ENCODE results near the gene TMEM91. TPM values are rescaled to one million over a fixed set of nuclear protein-coding genes. Genes with fewer than 3 reads are reported as not detected.
A peak's percentile ranks its signal among the peaks of the same experiment; 100 is the strongest.

The TMEM91 gene
- polyA plus RNA-seq, 4 donors, result 1.3 to 14.6 (median 5.2) TPM

DNA sequence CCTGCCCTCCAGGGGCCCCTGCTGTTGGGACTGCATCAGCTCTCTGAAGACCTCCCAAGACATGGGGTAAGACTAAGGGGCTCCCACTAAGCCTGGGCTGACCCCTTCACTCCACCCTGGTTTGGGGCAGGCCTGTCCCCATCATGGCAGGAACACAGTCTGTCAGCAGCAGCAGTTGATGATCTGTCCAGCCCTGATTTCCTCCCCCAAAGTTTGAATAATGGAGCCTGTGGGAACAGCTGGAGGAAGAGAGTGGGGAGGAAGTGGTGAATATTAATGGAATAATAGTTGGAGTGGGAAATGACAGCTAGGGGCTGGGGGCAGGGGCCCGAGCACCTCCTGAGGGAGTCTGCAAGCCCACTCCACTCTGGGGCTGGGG, 52.1 kb downstream of the TMEM91 start:
- no peaks in the 10 kb centered on the region for H3K9me3 ChIP-seq (ENCODE audit: control insufficient read depth in 2 of 2, insufficient read depth in 1 of 2, low read depth in 1 of 2, low read length in 1 of 2)
- H3K27me3 ChIP-seq (ENCODE audit: control insufficient read depth in 3 of 3, insufficient read depth in 3 of 3, low read length in 3 of 3), result no peaks in the 10 kb centered on the region
- H3K36me3 ChIP-seq (ENCODE audit: control insufficient read depth in 3 of 3, insufficient read depth in 2 of 3, low read depth in 1 of 3, low read length in 3 of 3), result peaks cover 7 to 77% (median 8%) of the 10 kb centered on the region in 3 donors
- 50 to 83% (median 58%) methylated on average over 1 of the region's 1 CpG for WGBS, 3 donors
- peak overlapping the region in 2 of 3 donors; percentile 66 to 78 for H3K4me3 ChIP-seq (ENCODE audit: low read depth in 1 of 3, low read length in 3 of 3)
- FAIRE-seq (no peak), DNase-seq (no peak)
- peak overlapping the region; percentile 91 to 98 (median 93) for H3K27ac ChIP-seq (ENCODE audit: low read depth in 1 of 3, low read length in 2 of 3)
- peaks cover 0 to 49% (median 2%) of the 10 kb centered on the region in 3 donors for H3K4me1 ChIP-seq (ENCODE audit: control insufficient read depth in 3 of 3, insufficient read depth in 2 of 3, low read depth in 1 of 3, low read length in 2 of 3)

GRCh38 chr19:41430922-41431321, 54.6 kb downstream of the TMEM91 start:
- Histone ChIP-seq H3K27me3 (ENCODE audit: control insufficient read depth in 3 of 3, insufficient read depth in 3 of 3, low read length in 3 of 3) (no peaks in the 10 kb centered on the region), H3K9me3 (ENCODE audit: control insufficient read depth in 2 of 2, insufficient read depth in 1 of 2, low read depth in 1 of 2, low read length in 1 of 2) (no peaks in the 10 kb centered on the region), H3K4me1 (ENCODE audit: control insufficient read depth in 3 of 3, insufficient read depth in 2 of 3, low read depth in 1 of 3, low read length in 2 of 3) (peaks cover 2 to 46% (median 2%) of the 10 kb centered on the region in 3 donors), H3K27ac (ENCODE audit: low read depth in 1 of 3, low read length in 2 of 3) (peak overlapping the region in 1 of 3 donors; percentile 15), H3K4me3 (ENCODE audit: low read depth in 1 of 3, low read length in 3 of 3) (no peak overlapping the region), H3K36me3 (ENCODE audit: control insufficient read depth in 3 of 3, insufficient read depth in 2 of 3, low read depth in 1 of 3, low read length in 3 of 3) (peaks cover 7 to 67% (median 8%) of the 10 kb centered on the region in 3 donors)
- FAIRE-seq, result no peak
- WGBS, 3 donors, result 78 to 93% (median 83%) methylated on average over 6 of the region's 6 CpGs
- DNase-seq, result no peak

GRCh38 chr19:41431426-41432386, 55.4 kb downstream of the TMEM91 start:
- no peaks in the 10 kb centered on the region for H3K27me3 ChIP-seq (ENCODE audit: control insufficient read depth in 3 of 3, insufficient read depth in 3 of 3, low read length in 3 of 3)
- peak overlapping the region; percentile 11 to 34 (median 15) for H3K27ac ChIP-seq (ENCODE audit: low read depth in 1 of 3, low read length in 2 of 3)
- no peaks in the 10 kb centered on the region for H3K9me3 ChIP-seq (ENCODE audit: control insufficient read depth in 2 of 2, insufficient read depth in 1 of 2, low read depth in 1 of 2, low read length in 1 of 2)
- DNase-seq, result peak; percentile 44 to 48
- peaks cover 0 to 47% (median 2%) of the 10 kb centered on the region in 3 donors for H3K4me1 ChIP-seq (ENCODE audit: control insufficient read depth in 3 of 3, insufficient read depth in 2 of 3, low read depth in 1 of 3, low read length in 2 of 3)
- H3K36me3 ChIP-seq (ENCODE audit: control insufficient read depth in 3 of 3, insufficient read depth in 2 of 3, low read depth in 1 of 3, low read length in 3 of 3), result peaks cover 5 to 63% (median 8%) of the 10 kb centered on the region in 3 donors
- FAIRE-seq, result no peak
- no peak overlapping the region for H3K4me3 ChIP-seq (ENCODE audit: low read depth in 1 of 3, low read length in 3 of 3)
- 65 to 73% (median 72%) methylated on average over 23 of the region's 23 CpGs for WGBS, 3 donors

- H3K4me1 ChIP-seq (ENCODE audit: control insufficient read depth in 3 of 3, insufficient read depth in 2 of 3, low read depth in 1 of 3, low read length in 2 of 3), result peaks cover 0 to 59% (median 2%) of the 10 kb centered on the region in 3 donors
- no peaks in the 10 kb centered on the region for H3K27me3 ChIP-seq (ENCODE audit: control insufficient read depth in 3 of 3, insufficient read depth in 3 of 3, low read length in 3 of 3)
- FAIRE-seq, result no peak
- 92 to 95% (median 94%) methylated on average over 18 of the region's 18 CpGs for WGBS, 3 donors
- no peaks in the 10 kb centered on the region for H3K9me3 ChIP-seq (ENCODE audit: control insufficient read depth in 2 of 2, insufficient read depth in 1 of 2, low read depth in 1 of 2, low read length in 1 of 2)
- no peak overlapping the region for H3K4me3 ChIP-seq (ENCODE audit: low read depth in 1 of 3, low read length in 3 of 3)
- no peak for DNase-seq
- peaks cover 5 to 75% (median 11%) of the 10 kb centered on the region in 3 donors for H3K36me3 ChIP-seq (ENCODE audit: control insufficient read depth in 3 of 3, insufficient read depth in 2 of 3, low read depth in 1 of 3, low read length in 3 of 3)
- H3K27ac ChIP-seq (ENCODE audit: low read depth in 1 of 3, low read length in 2 of 3), result no peak overlapping the region
Measured at GRCh38 chr19:41433171-41433570, 56.8 kb downstream of the TMEM91 start.

Other genes starting within 250 kb of the TMEM91 start
- 10 to 100 TPM; 33.7 to 76.7 (median 59.4) TPM for gene CYP2S1, start 183.3 kb upstream of the TMEM91 start, polyA plus RNA-seq
- gene AXL, start 157.3 kb upstream of the TMEM91 start, polyA plus RNA-seq, result 10 to 100 TPM in 2 of 4 donors, 1 to 10 TPM in 1, under 1 TPM in 1; 0.67 to 13.4 (median 7.1) TPM
- gene HNRNPUL1, start 112.2 kb upstream of the TMEM91 start, polyA plus RNA-seq, result 100 to 1,000 TPM in 2 of 4 donors, 10 to 100 TPM in 2; 76.3 to 139 (median 99.1) TPM
- gene CCDC97, start 66.4 kb upstream of the TMEM91 start, polyA plus RNA-seq, result 10 to 100 TPM; 11.1 to 26.1 (median 14.8) TPM
- gene TGFB1, start 22.6 kb upstream of the TMEM91 start, polyA plus RNA-seq, result 10 to 100 TPM in 1 of 4 donors, 1 to 10 TPM in 3; 1.1 to 18.8 (median 8.5) TPM
- 1 to 10 TPM; 4.7 to 9.8 (median 5.9) TPM for gene B9D2, start 12.4 kb upstream of the TMEM91 start, polyA plus RNA-seq
- 10 to 100 TPM in 3 of 4 donors, 1 to 10 TPM in 1; 9.4 to 36.4 (median 18.3) TPM for gene EXOSC5, start 20.8 kb downstream of the TMEM91 start, polyA plus RNA-seq
- 10 to 100 TPM; 19.9 to 34.0 (median 24.8) TPM for gene BCKDHA, start 21.3 kb downstream of the TMEM91 start, polyA plus RNA-seq
- gene B3GNT8, start 50.8 kb downstream of the TMEM91 start, polyA plus RNA-seq, result 100 to 1,000 TPM in 1 of 4 donors, 10 to 100 TPM in 3; 27.5 to 125 (median 53.8) TPM
- 100 to 1,000 TPM in 1 of 4 donors, 10 to 100 TPM in 3; 67.8 to 122 (median 90.5) TPM for gene DMAC2, start 63.4 kb downstream of the TMEM91 start, polyA plus RNA-seq
- gene ERICH4, start 66.6 kb downstream of the TMEM91 start, polyA plus RNA-seq, result 100 to 1,000 TPM in 2 of 4 donors, 10 to 100 TPM in 2; 11.7 to 154 (median 83.5) TPM
- gene CEACAM21, start 199.6 kb downstream of the TMEM91 start, polyA plus RNA-seq, result 1 to 10 TPM in 3 of 4 donors, not detected in 1; 1.1 to 4.6 (median 1.9) TPM

Data from small intestine (tissue), 7 donors.